Glutamatergic neuron (in vitro differentiated cells): ENCODE measurements around the gene STOX2. TPM values are rescaled to one million over a fixed set of nuclear protein-coding genes. Genes with fewer than 3 reads are reported as not detected.

Experiments
- DNase-seq: peaks from one replicate; pipeline ENCODE4 v3.0.0; 2022
- H3K27ac Mint-ChIP-seq: one replicate; pipeline ENCODE4 v1.8.0; 2020; ENCODE audit warnings: mild to moderate bottlenecking, mixed read lengths, inconsistent platforms; ENCODE audit not compliant: unreplicated experiment
- H3K27me3 Mint-ChIP-seq: one replicate; pipeline ENCODE4 v1.8.0; 2020; ENCODE audit warnings: mild to moderate bottlenecking, moderate library complexity, mixed read lengths, inconsistent platforms; ENCODE audit not compliant: unreplicated experiment
- H3K36me3 Mint-ChIP-seq: one replicate; pipeline ENCODE4 v1.8.0; 2020; ENCODE audit warnings: mild to moderate bottlenecking, mixed read lengths, inconsistent platforms; ENCODE audit not compliant: unreplicated experiment
- H3K4me1 Mint-ChIP-seq: one replicate; pipeline ENCODE4 v1.8.0; 2020; ENCODE audit warnings: mild to moderate bottlenecking, low read depth, mixed read lengths, inconsistent platforms; ENCODE audit not compliant: unreplicated experiment
- H3K4me3 Mint-ChIP-seq: one replicate; pipeline ENCODE4 v1.8.0; 2020; ENCODE audit warnings: mild to moderate bottlenecking, mixed read lengths, inconsistent platforms; ENCODE audit not compliant: unreplicated experiment
- H3K9me3 Mint-ChIP-seq: one replicate; pipeline ENCODE4 v1.8.0; 2020; ENCODE audit warnings: mild to moderate bottlenecking, moderate library complexity, mixed read lengths, inconsistent platforms; ENCODE audit not compliant: unreplicated experiment
- CTCF ChIP-seq: fragments of 200-600 bp; sonication (generic); IDR thresholded peaks from one replicate; pipeline ENCODE4 v1.5.0; 2021; ENCODE audit not compliant: partially characterized antibody, unreplicated experiment
- long read RNA-seq: library from polyadenylated mRNA; unstranded; transcript quantifications from one replicate; pipeline ENCODE4 v2.0.0, GENCODE V29; 2020; ENCODE audit not compliant: unreplicated experiment
- total RNA-seq: library from RNA; stranded (reverse); fragmentation: NEBNext Ultra II Directional; extraction: Animal tissue kit (Norgen Biotek cat#: 25700); gene quantifications from one replicate; pipeline ENCODE4 v1.2.1, GENCODE V29; 2021; ENCODE audit not compliant: unreplicated experiment

Gene STOX2
- total RNA-seq, result 26.7 TPM
- long read RNA-seq, partial matches to known transcripts, result 1 of 3 reads
- long read RNA-seq, other reads (novel, unspliced or antisense), result 2 of 3 reads

GRCh38 chr4:183905081-183905592 is at the start of gene STOX2:
STOX2 (plus strand) TSS chr4:183905307; CDS start chr4:183906791, 1,484 bp downstream.
- H3K27me3 Mint-ChIP-seq, result peaks cover 6% of the 10 kb centered on the region
- no peak for TF ChIP-seq CTCF
- H3K4me3 Mint-ChIP-seq, result peak within 1 kb of the TSS; percentile 93
- peaks cover 17% of the 10 kb centered on the region for H3K9me3 Mint-ChIP-seq
- peaks cover 11% of the 10 kb centered on the region for H3K4me1 Mint-ChIP-seq
- peaks cover 9% of the 10 kb centered on the region for H3K36me3 Mint-ChIP-seq
- DNase-seq, result peak; percentile 89
- peak within 1 kb of the TSS; percentile 96 for H3K27ac Mint-ChIP-seq

GRCh38 chr4:183855323-183856190 is 49.5 kb upstream of the STOX2 start:
- peaks cover 19% of the 10 kb centered on the region for H3K4me1 Mint-ChIP-seq
- peaks cover 9% of the 10 kb centered on the region for H3K36me3 Mint-ChIP-seq
- H3K27ac Mint-ChIP-seq, result no peak overlapping the region
- no peak for DNase-seq
- no peak for TF ChIP-seq CTCF
- peaks cover 8% of the 10 kb centered on the region for H3K9me3 Mint-ChIP-seq
- H3K27me3 Mint-ChIP-seq, result no peaks in the 10 kb centered on the region
- no peak overlapping the region for H3K4me3 Mint-ChIP-seq

- H3K9me3 Mint-ChIP-seq, result peaks cover 7% of the 10 kb centered on the region
- no peak overlapping the region for H3K4me3 Mint-ChIP-seq
- no peak for DNase-seq
- H3K27me3 Mint-ChIP-seq, result no peaks in the 10 kb centered on the region
- H3K4me1 Mint-ChIP-seq, result peaks cover 19% of the 10 kb centered on the region
- no peak overlapping the region for H3K27ac Mint-ChIP-seq
- no peak for TF ChIP-seq CTCF
- H3K36me3 Mint-ChIP-seq, result peaks cover 9% of the 10 kb centered on the region
These were observed 48.1 kb upstream of the STOX2 start for GRCh38 chr4:183857040-183857439.

GRCh38 chr4:183858011-183858615 is 47.0 kb upstream of the STOX2 start:
- Mint-ChIP-seq H3K4me1 (peaks cover 19% of the 10 kb centered on the region), H3K36me3 (peaks cover 9% of the 10 kb centered on the region), H3K9me3 (peaks cover 7% of the 10 kb centered on the region), H3K27ac (peak overlapping the region; percentile 83), H3K4me3 (peak overlapping the region; percentile 35), H3K27me3 (no peaks in the 10 kb centered on the region)
- peak; percentile 51 for DNase-seq
- TF ChIP-seq CTCF, result no peak
